Thyroid gland (tissue), 4 donors: ENCODE measurements around the gene POSTN.

Source experiments
- POLR2A ChIP-seq, 2 donors: fragments of 450-650 bp; IDR thresholded peaks; one replicate each; pipeline ENCODE4 v1.6.1; 2017; ENCODE audit warnings: antibody characterized with exemption in 2 of 2, mild to moderate bottlenecking in 2 of 2, moderate library complexity in 1 of 2
- TF ChIP-seq, protein P1 (sequence below), 6 experiments: fragments of 200-600 bp in 3 of 6; fragments of 450-650 bp in 3 of 6; sonication (generic) in 3 of 6; IDR thresholded peaks; one replicate each; pipeline ENCODE4 v1.5.1; 2016 to 2019; ENCODE audit warnings: antibody characterized with exemption in 6 of 6, mild to moderate bottlenecking in 2 of 6, inconsistent platforms in 1 of 6, moderate library complexity in 1 of 6

GRCh38 chr13:37587236-37587635 lies 11.3 kb downstream of the POSTN start:
- TF ChIP-seq, protein P1, sequence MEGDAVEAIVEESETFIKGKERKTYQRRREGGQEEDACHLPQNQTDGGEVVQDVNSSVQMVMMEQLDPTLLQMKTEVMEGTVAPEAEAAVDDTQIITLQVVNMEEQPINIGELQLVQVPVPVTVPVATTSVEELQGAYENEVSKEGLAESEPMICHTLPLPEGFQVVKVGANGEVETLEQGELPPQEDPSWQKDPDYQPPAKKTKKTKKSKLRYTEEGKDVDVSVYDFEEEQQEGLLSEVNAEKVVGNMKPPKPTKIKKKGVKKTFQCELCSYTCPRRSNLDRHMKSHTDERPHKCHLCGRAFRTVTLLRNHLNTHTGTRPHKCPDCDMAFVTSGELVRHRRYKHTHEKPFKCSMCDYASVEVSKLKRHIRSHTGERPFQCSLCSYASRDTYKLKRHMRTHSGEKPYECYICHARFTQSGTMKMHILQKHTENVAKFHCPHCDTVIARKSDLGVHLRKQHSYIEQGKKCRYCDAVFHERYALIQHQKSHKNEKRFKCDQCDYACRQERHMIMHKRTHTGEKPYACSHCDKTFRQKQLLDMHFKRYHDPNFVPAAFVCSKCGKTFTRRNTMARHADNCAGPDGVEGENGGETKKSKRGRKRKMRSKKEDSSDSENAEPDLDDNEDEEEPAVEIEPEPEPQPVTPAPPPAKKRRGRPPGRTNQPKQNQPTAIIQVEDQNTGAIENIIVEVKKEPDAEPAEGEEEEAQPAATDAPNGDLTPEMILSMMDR (IDR thresholded peaks at IDR 0.05), result no peak
- TF ChIP-seq POLR2A (IDR thresholded peaks at IDR 0.05), result no peak
